K562 (cell line): ENCODE measurements around the gene TMPO. TPM values are rescaled to one million over a fixed set of nuclear protein-coding genes. Genes with fewer than 3 reads are reported as not detected.

ENCODE experiments used
- CLOCK ChIP-seq: fragments of 250-450 bp; sonication (Bioruptor Pico); IDR thresholded peaks from 2 replicates; pipeline ENCODE4 v1.4.0; 2020; ENCODE audit warnings: mild to moderate bottlenecking, moderate library complexity, borderline replicate concordance
- GTF2B ChIP-seq: IDR thresholded peaks from 2 replicates; pipeline ENCODE4 v1.6.1; 2011; ENCODE audit not compliant: insufficient read length; ENCODE audit errors: extremely low read depth
- MAFF ChIP-seq: IDR thresholded peaks from 2 replicates; pipeline ENCODE4 v1.6.1; 2012; ENCODE audit warnings: low read length, improper control_type of control experiment
- MAFK ChIP-seq: IDR thresholded peaks from 2 replicates; pipeline ENCODE4 v1.6.1; 2011; ENCODE audit warnings: low read length, improper control_type of control experiment
- MTA1 ChIP-seq: fragments of 450-650 bp; IDR thresholded peaks from 2 replicates; pipeline ENCODE4 v1.6.1; 2017; ENCODE audit warnings: borderline replicate concordance
- PTTG1 ChIP-seq: fragments of 450-650 bp; IDR thresholded peaks from 2 replicates; pipeline ENCODE4 v1.6.1; 2016; ENCODE audit warnings: low read depth, mild to moderate bottlenecking, missing genetic modification characterization, missing compliant biosample characterization
- RBM15 ChIP-seq: fragments of 200-400 bp; formaldehyde crosslinking; IDR thresholded peaks from 2 replicates; pipeline ENCODE4 v1.6.1; 2018; ENCODE audit warnings: mild to moderate bottlenecking, low read length, moderate library complexity; ENCODE audit not compliant: insufficient read depth
- SMARCA4 ChIP-seq: fragments of 450-650 bp; IDR thresholded peaks from 2 replicates; pipeline ENCODE4 v1.6.1; 2016
- SPI1 ChIP-seq: IDR thresholded peaks from 2 replicates; pipeline ENCODE4 v1.6.1; 2011; ENCODE audit warnings: low read depth, low read length, control low read depth, borderline replicate concordance
- ZBTB40 ChIP-seq, 2 experiments: fragments of 450-650 bp in 1 of 2; sonication (generic) in 1 of 2; formaldehyde crosslinking in 1 of 2; IDR thresholded peaks; 2 replicates each; pipeline versions ENCODE4 v1.7.1 to v1.9.0; 2016 to 2022; ENCODE audit warnings: inconsistent platforms in 1 of 2, mild to moderate bottlenecking in 1 of 2, missing genetic modification reagents in 1 of 2
- ZNF232 ChIP-seq: sonication (generic); formaldehyde crosslinking; IDR thresholded peaks from 2 replicates; pipeline ENCODE4 v1.8.0; 2022; ENCODE audit warnings: mild to moderate bottlenecking, missing genetic modification reagents
- ZNF316 ChIP-seq: fragments of 450-650 bp; IDR thresholded peaks from 2 replicates; pipeline ENCODE4 v1.6.1; 2016
- ZNF77 ChIP-seq: fragments of 250-450 bp; sonication (Bioruptor Pico); IDR thresholded peaks from 2 replicates; pipeline ENCODE4 v1.5.0; 2020
- polyA plus RNA-seq, 8 experiments: library from polyadenylated mRNA; depleted of rRNA in 4 of 8; stranded (reverse) in 5 of 8; unstranded in 3 of 8; fragments of >200 nt; fragmentation: Nextera tagmentation in 2 of 8; fragmentation: Illumina TruSeq in 1 of 8; extraction: Ambion mirVana in 2 of 8; extraction: Trizol in 1 of 8; gene quantifications; 2 replicates each; pipeline versions ENCODE4 v1.2.1 to v1.2.3, GENCODE V29; 2011 to 2014; ENCODE audit warnings: inconsistent platforms in 1 of 8, missing spikeins in 1 of 8
- total RNA-seq, 7 experiments: library from RNA; depleted of rRNA in 6 of 7; stranded (reverse); fragments of >200 nt in 6 of 7; fragmentation: Illumina TruSeq in 2 of 7; extraction: Trizol in 2 of 7; gene quantifications; 2 replicates each; pipeline versions ENCODE4 v1.2.1 to v1.2.3, GENCODE V29; 2011 to 2021; ENCODE audit warnings: low replicate concordance in 1 of 7

The TMPO gene
- total and polyA plus RNA-seq, 9 of the 15 experiments (the other 6 are each of a cell fraction or from before 2014, with no cell fraction given): 62.1 to 263 (median 182) TPM

GRCh38 chr12:98513379-98514322, 1.7 kb upstream of the TMPO start (continued):
- no peak for TF ChIP-seq ZBTB40 (IDR thresholded peaks at IDR 0.05)
- TF ChIP-seq ZBTB40 (CRISPR knock-in tag; IDR thresholded peaks at IDR 0.05): no peak
- TF ChIP-seq ZNF232: no peak
- peak; percentile 83 for TF ChIP-seq SPI1
- TF ChIP-seq ZNF77 (CRISPR knock-in tag): no peak
- no peak for TF ChIP-seq CLOCK (CRISPR knock-in tag)
- peak; percentile 7; the same call in 1 of the 2 replicates for TF ChIP-seq MAFK
- TF ChIP-seq GTF2B: no peak
- peak; percentile 24; the same call in 1 of the 2 replicates for TF ChIP-seq SMARCA4
- TF ChIP-seq RBM15: no peak
- no peak for TF ChIP-seq PTTG1 (tag)
- TF ChIP-seq MTA1: no peak
- TF ChIP-seq MAFF: peak; percentile 11; the same call in 1 of the 2 replicates
- TF ChIP-seq ZNF316: peak; percentile 72
